K562 (cell line): ENCODE data around the gene TMEM239. TPM values are rescaled to one million over a fixed set of nuclear protein-coding genes. Genes with fewer than 3 reads are reported as not detected.

Source experiments
- ADNP ChIP-seq: fragments of 200-800 bp; sonication (Bioruptor generic); IDR thresholded peaks from 2 replicates; pipeline ENCODE4 v1.6.1; 2016; ENCODE audit warnings: missing genetic modification characterization, missing compliant biosample characterization
- CBFA2T2 ChIP-seq: fragments of 450-650 bp; conservative IDR thresholded peaks from 2 replicates; pipeline ENCODE4 v1.6.1; 2017; ENCODE audit warnings: mild to moderate bottlenecking
- CREBBP ChIP-seq: IDR thresholded peaks from one replicate; pipeline ENCODE4 v1.6.1; 2012; ENCODE audit warnings: low read depth, mild to moderate bottlenecking, control low read depth, inconsistent platforms, low read length
- CXXC5 ChIP-seq: fragments of 250-450 bp; sonication (Bioruptor Pico); IDR thresholded peaks from 2 replicates; pipeline ENCODE4 v1.8.0; 2022; ENCODE audit warnings: inconsistent platforms, mild to moderate bottlenecking, moderate library complexity
- L3MBTL2 ChIP-seq: fragments of 450-650 bp; IDR thresholded peaks from 2 replicates; pipeline ENCODE4 v1.6.1; 2016; ENCODE audit warnings: mild to moderate bottlenecking, moderate library complexity
- NFIC ChIP-seq: fragments of 450-650 bp; IDR thresholded peaks from 2 replicates; pipeline ENCODE4 v1.6.1; 2017; ENCODE audit warnings: mild to moderate bottlenecking, inconsistent platforms
- RBM14 ChIP-seq: fragments of 200-400 bp; formaldehyde crosslinking; IDR thresholded peaks from 2 replicates; pipeline ENCODE4 v1.6.1; 2018; ENCODE audit warnings: low read depth, mild to moderate bottlenecking, low read length, moderate library complexity, borderline replicate concordance; ENCODE audit not compliant: insufficient read depth
- SMARCA4 ChIP-seq: fragments of 450-650 bp; IDR thresholded peaks from 2 replicates; pipeline ENCODE4 v1.6.1; 2016
- TOE1 ChIP-seq, 2 experiments: fragments of 450-650 bp in 1 of 2; sonication (generic) in 1 of 2; formaldehyde crosslinking in 1 of 2; IDR thresholded peaks; 2 replicates each; pipeline versions ENCODE4 v1.7.1 to v1.8.0; 2016 to 2022; ENCODE audit warnings: borderline replicate concordance in 2 of 2, mild to moderate bottlenecking in 2 of 2, antibody characterized with exemption in 1 of 2, inconsistent platforms in 1 of 2, low read depth in 1 of 2, missing genetic modification reagents in 1 of 2, moderate library complexity in 1 of 2
- ZBED1 ChIP-seq: IDR thresholded peaks from 2 replicates; pipeline ENCODE4 v1.6.1; 2014
- polyA plus RNA-seq, 8 experiments: library from polyadenylated mRNA; depleted of rRNA in 4 of 8; stranded (reverse) in 5 of 8; unstranded in 3 of 8; fragments of >200 nt; fragmentation: Nextera tagmentation in 2 of 8; fragmentation: Illumina TruSeq in 1 of 8; extraction: Ambion mirVana in 2 of 8; extraction: Trizol in 1 of 8; gene quantifications; 2 replicates each; pipeline versions ENCODE4 v1.2.1 to v1.2.3, GENCODE V29; 2011 to 2014; ENCODE audit warnings: inconsistent platforms in 1 of 8, missing spikeins in 1 of 8
- total RNA-seq, 7 experiments: library from RNA; depleted of rRNA in 6 of 7; stranded (reverse); fragments of >200 nt in 6 of 7; fragmentation: Illumina TruSeq in 2 of 7; extraction: Trizol in 2 of 7; gene quantifications; 2 replicates each; pipeline versions ENCODE4 v1.2.1 to v1.2.3, GENCODE V29; 2011 to 2021; ENCODE audit warnings: low replicate concordance in 1 of 7
- TF ChIP-seq, protein P1 (sequence below), 3 experiments: IDR thresholded peaks in 2 of 3; conservative IDR thresholded peaks in 1 of 3; 2 replicates each; pipeline ENCODE4 v1.5.1; 2011 to 2012; ENCODE audit warnings: low read length in 3 of 3, mild to moderate bottlenecking in 3 of 3, control low read depth in 2 of 3, improper control_type of control experiment in 1 of 3, inconsistent platforms in 1 of 3, low read depth in 1 of 3, mixed read lengths in 1 of 3, moderate library complexity in 1 of 3; ENCODE audit not compliant: insufficient read depth in 2 of 3
- TF ChIP-seq, protein P2 (sequence below): fragments of 450-650 bp; IDR thresholded peaks from 2 replicates; pipeline ENCODE4 v1.6.1; 2014; ENCODE audit warnings: low read depth, mild to moderate bottlenecking, moderate library complexity, borderline replicate concordance

Gene TMEM239
- total and polyA plus RNA-seq, 9 of the 15 experiments (the other 6 are each of a cell fraction or from before 2014, with no cell fraction given), result not detected

DNA sequence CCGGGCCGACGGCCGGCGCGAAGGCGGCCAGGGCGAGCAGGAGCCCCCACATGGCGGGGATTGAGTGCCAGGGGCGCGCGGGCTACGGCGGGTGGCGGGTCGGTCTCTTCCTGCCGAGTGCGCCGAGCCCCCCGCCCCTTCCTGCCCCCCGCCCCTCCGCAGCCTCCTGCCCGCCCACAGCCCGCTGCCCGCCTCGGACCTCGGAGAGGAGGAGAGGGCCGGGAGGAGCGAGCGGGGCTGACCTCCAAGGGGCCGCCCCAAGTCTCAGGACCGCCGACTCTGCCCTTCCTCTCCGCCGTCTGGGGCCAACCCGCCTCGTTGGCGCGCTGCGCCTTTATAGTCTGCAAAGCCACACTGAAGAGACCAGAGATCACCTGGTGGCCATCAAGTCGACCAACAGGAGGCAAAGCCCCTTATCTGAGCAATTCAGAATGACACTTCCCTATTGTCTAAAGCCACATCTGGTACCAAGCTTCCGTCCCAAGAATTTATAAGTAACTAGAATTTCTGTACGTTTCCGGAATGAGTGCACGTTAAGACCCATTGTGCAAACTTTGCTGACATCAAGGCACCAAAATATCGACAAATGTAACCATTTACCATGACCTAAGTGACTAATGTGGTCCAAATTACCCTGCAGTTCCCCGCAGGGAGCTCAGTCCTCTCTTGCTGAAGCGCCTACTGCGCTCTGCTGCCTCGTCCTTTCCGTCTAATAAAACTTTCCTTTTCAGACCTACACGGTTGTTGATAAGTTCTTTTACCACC, 15.5 kb upstream of the TMEM239 start, which contains the start of gene CPXM1 (continued):
- TF ChIP-seq, protein P1, sequence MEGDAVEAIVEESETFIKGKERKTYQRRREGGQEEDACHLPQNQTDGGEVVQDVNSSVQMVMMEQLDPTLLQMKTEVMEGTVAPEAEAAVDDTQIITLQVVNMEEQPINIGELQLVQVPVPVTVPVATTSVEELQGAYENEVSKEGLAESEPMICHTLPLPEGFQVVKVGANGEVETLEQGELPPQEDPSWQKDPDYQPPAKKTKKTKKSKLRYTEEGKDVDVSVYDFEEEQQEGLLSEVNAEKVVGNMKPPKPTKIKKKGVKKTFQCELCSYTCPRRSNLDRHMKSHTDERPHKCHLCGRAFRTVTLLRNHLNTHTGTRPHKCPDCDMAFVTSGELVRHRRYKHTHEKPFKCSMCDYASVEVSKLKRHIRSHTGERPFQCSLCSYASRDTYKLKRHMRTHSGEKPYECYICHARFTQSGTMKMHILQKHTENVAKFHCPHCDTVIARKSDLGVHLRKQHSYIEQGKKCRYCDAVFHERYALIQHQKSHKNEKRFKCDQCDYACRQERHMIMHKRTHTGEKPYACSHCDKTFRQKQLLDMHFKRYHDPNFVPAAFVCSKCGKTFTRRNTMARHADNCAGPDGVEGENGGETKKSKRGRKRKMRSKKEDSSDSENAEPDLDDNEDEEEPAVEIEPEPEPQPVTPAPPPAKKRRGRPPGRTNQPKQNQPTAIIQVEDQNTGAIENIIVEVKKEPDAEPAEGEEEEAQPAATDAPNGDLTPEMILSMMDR (IDR thresholded peaks at IDR 0.05 in 2 of 3, conservative IDR thresholded peaks at IDR 0.05 in 1 of 3; ENCODE audit: insufficient read depth in 2 of 3, low read depth in 1 of 3, low read length in 3 of 3), result peak; percentile 8 to 35 (median 19); a peak in 2 of 6 replicates
- TF ChIP-seq CXXC5 (CRISPR knock-in tag), result peak; percentile 43; the same call in 1 of the 2 replicates
- peak; percentile 65; the same call in 1 of the 2 replicates for TF ChIP-seq SMARCA4
- peak; percentile 87 for TF ChIP-seq CBFA2T2
- TF ChIP-seq ZBED1, result no peak
- TF ChIP-seq ADNP (tag), result no peak
- peak; percentile 68 for TF ChIP-seq NFIC
- TF ChIP-seq CREBBP, result no peak
- TF ChIP-seq, protein P2, sequence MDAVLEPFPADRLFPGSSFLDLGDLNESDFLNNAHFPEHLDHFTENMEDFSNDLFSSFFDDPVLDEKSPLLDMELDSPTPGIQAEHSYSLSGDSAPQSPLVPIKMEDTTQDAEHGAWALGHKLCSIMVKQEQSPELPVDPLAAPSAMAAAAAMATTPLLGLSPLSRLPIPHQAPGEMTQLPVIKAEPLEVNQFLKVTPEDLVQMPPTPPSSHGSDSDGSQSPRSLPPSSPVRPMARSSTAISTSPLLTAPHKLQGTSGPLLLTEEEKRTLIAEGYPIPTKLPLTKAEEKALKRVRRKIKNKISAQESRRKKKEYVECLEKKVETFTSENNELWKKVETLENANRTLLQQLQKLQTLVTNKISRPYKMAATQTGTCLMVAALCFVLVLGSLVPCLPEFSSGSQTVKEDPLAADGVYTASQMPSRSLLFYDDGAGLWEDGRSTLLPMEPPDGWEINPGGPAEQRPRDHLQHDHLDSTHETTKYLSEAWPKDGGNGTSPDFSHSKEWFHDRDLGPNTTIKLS, result no peak
- TF ChIP-seq TOE1 (IDR thresholded peaks at IDR 0.05; ENCODE audit: borderline replicate concordance), result no peak
- TF ChIP-seq TOE1 (CRISPR knock-in tag; IDR thresholded peaks at IDR 0.05; ENCODE audit: borderline replicate concordance, low read depth), result no peak
- no peak for TF ChIP-seq L3MBTL2
- no peak for TF ChIP-seq RBM14
- TF ChIP-seq, all 486 proteins: peak for 48
